ENCODE results near the gene FUBP3.

FUBP3 gene, protein sequence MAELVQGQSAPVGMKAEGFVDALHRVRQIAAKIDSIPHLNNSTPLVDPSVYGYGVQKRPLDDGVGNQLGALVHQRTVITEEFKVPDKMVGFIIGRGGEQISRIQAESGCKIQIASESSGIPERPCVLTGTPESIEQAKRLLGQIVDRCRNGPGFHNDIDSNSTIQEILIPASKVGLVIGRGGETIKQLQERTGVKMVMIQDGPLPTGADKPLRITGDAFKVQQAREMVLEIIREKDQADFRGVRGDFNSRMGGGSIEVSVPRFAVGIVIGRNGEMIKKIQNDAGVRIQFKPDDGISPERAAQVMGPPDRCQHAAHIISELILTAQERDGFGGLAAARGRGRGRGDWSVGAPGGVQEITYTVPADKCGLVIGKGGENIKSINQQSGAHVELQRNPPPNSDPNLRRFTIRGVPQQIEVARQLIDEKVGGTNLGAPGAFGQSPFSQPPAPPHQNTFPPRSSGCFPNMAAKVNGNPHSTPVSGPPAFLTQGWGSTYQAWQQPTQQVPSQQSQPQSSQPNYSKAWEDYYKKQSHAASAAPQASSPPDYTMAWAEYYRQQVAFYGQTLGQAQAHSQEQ

DNA sequence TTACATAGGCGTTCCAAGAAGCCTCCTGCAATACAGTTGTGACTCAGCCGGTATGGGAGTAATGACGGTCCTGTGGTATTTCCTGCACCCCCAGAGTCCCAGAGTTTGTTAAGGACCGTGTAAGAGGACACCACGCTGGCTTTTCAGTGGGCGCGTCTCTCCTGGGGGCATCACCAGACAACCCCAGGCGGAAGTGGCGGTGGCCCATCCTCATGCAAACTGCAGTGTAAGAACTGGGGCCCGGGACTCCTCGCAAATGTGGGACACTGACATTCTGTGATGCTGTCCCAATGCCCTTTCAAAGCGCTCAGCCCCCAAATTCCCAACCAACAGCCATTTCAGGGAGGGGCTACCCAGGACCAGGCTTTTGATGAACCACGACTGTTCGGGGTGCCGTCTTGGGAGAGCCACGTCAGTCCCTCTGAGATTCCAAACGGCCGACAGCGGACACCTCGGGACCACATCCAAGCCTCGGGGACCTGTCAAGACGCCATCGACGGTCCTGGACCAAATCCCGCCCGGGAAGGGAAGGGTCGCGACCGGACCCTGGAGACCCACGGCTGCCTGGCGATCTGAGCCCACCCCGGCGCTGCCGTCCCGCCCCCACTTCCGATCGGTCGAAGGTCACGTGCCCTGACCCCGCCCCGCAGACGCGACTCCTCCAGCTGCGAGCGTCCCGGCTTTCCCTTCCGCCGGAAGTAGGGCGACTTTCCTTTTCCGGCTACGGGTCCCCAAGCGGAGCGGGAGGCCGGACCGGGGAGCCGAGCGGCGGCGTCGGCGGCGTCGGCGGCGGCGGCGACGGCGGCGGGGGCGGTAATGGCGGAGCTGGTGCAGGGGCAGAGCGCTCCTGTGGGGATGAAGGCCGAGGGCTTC, at the start of gene FUBP3:
TSS of gene FUBP3 (plus strand) at position 713 of the 873 bp plus-strand sequence. CDS start at position 817, 104 bp downstream.
- peak; percentile 92 for DNase-seq (ENCODE audit: low read depth)
- TF ChIP-seq, protein P1, sequence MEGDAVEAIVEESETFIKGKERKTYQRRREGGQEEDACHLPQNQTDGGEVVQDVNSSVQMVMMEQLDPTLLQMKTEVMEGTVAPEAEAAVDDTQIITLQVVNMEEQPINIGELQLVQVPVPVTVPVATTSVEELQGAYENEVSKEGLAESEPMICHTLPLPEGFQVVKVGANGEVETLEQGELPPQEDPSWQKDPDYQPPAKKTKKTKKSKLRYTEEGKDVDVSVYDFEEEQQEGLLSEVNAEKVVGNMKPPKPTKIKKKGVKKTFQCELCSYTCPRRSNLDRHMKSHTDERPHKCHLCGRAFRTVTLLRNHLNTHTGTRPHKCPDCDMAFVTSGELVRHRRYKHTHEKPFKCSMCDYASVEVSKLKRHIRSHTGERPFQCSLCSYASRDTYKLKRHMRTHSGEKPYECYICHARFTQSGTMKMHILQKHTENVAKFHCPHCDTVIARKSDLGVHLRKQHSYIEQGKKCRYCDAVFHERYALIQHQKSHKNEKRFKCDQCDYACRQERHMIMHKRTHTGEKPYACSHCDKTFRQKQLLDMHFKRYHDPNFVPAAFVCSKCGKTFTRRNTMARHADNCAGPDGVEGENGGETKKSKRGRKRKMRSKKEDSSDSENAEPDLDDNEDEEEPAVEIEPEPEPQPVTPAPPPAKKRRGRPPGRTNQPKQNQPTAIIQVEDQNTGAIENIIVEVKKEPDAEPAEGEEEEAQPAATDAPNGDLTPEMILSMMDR (IDR thresholded peaks at IDR 0.05; ENCODE audit: insufficient read depth, low read depth, low read length, missing control alignments) = no peak
- peak within 1 kb of the TSS; percentile 86 for H3K4me3 ChIP-seq (ENCODE audit: low read length)

DNA sequence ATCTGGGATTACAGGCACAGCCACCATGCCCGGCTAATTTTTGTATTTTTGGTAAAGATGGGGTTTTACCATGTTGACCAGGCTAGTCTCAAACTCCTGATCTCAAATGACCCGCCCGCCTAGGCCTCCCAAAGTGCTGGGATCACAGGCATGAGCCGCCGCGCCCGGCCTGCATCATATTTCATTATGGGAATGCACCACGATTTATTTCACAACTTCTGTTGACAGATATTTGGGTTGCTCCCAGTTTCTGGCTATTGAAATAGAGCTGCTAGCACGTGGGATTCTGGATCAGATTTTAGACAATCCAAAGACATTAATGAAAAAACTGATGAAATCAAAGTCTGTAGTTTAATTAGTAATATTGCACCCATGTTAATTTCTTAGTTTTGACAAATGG, 48.4 kb upstream of the FUBP3 start:
- TF ChIP-seq, protein P1 (IDR thresholded peaks at IDR 0.05; ENCODE audit: insufficient read depth, low read depth, low read length, missing control alignments) = no peak
- DNase-seq (ENCODE audit: low read depth) = peak; percentile 83
- H3K4me3 ChIP-seq (ENCODE audit: low read length) = no peak overlapping the region

DNA sequence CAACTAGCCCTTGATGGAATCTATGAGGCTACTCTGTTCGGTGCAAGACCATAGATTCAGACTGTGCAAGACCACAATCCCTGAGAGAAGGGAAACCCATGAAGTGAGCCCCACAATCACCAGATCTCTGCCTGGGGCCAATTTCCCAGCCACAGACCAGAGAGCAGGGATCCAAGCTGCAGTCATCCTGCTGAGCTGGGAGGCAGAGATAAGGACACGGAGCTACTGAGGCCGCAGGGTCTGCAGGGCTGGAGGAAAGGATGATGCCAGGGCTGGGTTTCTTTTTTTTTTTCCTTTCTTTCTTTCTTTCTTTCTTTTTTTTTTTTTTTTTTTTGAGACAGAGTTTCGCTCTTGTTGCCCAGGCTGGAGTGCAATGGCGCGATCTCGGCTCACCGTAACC, 47.7 kb upstream of the FUBP3 start:
- no peak overlapping the region for H3K4me3 ChIP-seq (ENCODE audit: low read length)
- TF ChIP-seq, protein P1 (IDR thresholded peaks at IDR 0.05; ENCODE audit: insufficient read depth, low read depth, low read length, missing control alignments) = no peak
- no peak for DNase-seq (ENCODE audit: low read depth)

DNA sequence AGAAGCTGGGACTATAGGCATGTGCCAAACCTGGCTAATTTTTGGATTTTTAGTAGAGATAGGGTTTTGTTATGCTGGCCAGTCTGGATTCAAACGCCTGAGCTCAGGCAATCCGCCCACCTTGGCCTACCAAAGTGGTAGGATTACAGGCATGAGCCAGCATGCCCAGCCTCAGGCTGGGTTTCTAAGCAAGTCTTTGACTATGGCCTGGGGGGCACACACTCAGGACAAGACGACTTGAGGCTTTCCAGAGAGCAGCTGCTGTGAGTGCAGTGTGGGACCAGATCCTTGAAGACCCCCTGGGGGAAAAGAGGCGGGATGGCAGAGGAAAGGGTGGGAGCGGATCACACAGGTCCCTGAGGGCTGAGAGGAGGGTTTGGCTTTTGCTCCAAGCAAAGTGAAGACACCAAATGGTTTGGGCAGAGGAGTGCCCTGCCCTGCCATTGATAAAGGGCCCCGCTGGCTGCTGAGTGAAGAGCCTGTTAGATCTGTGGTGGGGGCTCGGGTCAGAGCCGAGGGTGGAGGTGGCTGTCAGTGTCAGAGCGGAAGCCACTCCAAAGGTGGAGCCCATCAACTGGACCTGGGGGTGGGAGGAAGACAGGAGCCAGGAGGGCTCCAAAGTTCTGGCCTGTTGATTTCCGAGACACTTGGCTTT, 46.8 kb upstream of the FUBP3 start:
- no peak overlapping the region for H3K4me3 ChIP-seq (ENCODE audit: low read length)
- TF ChIP-seq, protein P1 (IDR thresholded peaks at IDR 0.05; ENCODE audit: insufficient read depth, low read depth, low read length, missing control alignments) = no peak
- peak; percentile 75 for DNase-seq (ENCODE audit: low read depth)

DNA sequence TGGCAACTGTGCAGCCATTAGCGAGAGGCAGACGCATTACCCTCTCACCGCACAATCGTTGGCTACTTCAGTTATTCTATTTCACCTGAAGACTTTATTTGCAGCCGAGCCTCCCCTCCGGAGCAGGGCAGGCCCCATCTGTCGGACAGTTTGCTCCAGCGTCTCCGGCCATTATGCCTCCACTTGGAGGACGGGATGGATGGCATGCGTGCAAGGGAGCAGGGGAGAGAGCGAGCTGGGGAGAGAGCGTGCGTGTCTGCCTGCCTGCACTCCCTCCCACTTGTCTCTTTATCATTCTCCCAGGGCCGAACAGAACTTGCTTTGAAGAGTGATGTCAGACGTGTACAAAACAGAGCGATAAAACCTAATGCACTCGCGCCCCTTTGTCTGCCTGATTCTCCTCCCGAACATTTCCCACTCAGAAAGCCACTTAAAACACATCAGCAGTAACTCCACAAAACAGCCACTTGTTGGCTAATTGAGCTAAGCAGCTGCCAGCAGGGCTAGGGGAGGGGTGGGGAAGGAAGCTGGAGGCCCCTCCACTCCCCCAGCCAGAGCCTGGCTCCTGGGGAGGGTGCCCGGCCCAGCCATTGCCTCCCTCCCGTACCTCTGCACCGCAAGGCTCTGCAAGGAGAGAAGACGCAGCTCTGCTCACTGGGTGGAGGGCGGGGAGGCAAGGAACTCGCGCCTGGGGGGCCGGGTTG, 43.4 kb upstream of the FUBP3 start:
- TF ChIP-seq, protein P1 (IDR thresholded peaks at IDR 0.05; ENCODE audit: insufficient read depth, low read depth, low read length, missing control alignments) = no peak
- H3K4me3 ChIP-seq (ENCODE audit: low read length) = no peak overlapping the region
- DNase-seq (ENCODE audit: low read depth) = peak; percentile 46

DNA sequence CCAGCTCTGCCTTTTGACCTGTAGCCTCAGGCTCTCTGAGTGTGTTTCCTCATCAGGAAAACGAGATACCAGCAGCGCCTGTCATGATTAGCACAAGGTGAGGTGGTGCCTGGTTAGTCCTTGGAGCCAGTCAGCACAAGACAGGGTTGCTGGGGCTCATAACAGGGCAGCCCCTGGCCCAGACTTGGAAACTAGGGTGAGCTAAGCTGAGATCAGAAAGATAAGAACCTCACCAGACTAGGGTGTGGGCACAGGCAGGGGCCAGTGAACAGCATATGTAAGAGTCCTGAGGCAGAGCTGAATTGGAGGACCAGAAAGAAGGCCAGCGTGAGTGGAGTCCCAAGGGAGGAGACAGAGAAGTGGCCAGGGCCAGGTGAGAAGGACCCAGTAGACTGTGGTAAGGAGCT, 42.7 kb upstream of the FUBP3 start:
- no peak overlapping the region for H3K4me3 ChIP-seq (ENCODE audit: low read length)
- TF ChIP-seq, protein P1 (IDR thresholded peaks at IDR 0.05; ENCODE audit: insufficient read depth, low read depth, low read length, missing control alignments) = no peak

More for the DNA sequence above, 42.7 kb upstream of the FUBP3 start:
- DNase-seq (ENCODE audit: low read depth) = peak; percentile 79

Measured in epithelial cell of esophagus (primary cell).